SH-SY5Y (cell line): ENCODE measurements around the gene CDCA7.

Source experiments
- GATA2 ChIP-seq: IDR thresholded peaks from 2 replicates; pipeline ENCODE4 v1.6.1; 2011; ENCODE audit warnings: mild to moderate bottlenecking, low read depth, low read length
- GATA3 ChIP-seq: IDR thresholded peaks from 2 replicates; pipeline ENCODE4 v1.6.1; 2011; ENCODE audit warnings: low read depth, mild to moderate bottlenecking, low read length, moderate library complexity

DNA sequence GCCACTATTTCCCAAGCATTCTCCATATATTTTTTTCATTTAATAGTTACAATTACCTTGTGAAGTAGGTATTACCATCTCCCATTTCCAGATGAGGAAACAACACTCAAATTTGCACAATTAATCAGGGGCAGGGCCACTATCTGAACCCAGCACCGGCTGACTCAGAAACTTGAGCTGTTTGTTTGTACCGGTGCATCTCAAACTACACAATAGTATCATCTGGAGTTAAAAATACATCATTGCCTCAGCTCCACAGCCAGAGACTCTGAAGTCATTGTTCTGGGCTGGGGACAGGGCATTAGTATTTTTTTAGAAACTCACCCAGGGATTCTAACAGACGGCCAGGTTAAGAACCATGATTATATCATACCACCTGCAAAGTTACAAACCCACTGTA is 55.9 kb downstream of the CDCA7 start:
- no peak for TF ChIP-seq GATA2
- no peak for TF ChIP-seq GATA3
